ENCODE results near the gene ARMC2.
"Not testable (repeated sequence)": the region's sequence is repeated elsewhere in the genome, so short reads cannot be mapped to it uniquely, and the experiment has no call there.

The ARMC2 gene

DNA sequence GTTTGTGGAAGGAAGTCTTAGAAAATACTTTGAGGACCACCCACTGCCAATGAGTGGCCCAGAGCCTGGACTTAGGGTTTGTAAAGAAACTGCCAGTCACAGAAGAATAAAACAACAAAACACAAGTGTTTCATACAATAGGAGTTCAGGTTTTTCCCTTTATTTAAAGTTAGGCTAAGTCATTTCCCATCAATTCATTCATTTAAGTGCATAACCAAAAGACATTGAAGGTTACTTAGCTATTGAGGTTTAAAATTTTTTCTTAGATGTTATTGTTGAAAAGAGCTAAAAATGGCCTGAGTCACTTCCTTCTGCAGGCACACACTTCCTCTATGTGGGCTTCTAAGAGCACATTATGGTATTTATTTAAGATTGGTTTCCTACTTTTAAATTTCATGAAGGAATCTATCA is 54.2 kb downstream of the ARMC2 start:
- no peak overlapping the region for H3K4me3 Mint-ChIP-seq
- no peak for DNase-seq
- H3K27me3 Mint-ChIP-seq: no peaks in the 10 kb centered on the region
- no peak for ATAC-seq
- H3K4me1 Mint-ChIP-seq: peaks cover 34% of the 10 kb centered on the region
- H3K9me3 Mint-ChIP-seq: no peaks in the 10 kb centered on the region
- peak overlapping the region; percentile 62 for H3K27ac Mint-ChIP-seq
- H3K36me3 Mint-ChIP-seq (ENCODE audit: low read depth): no peaks in the 10 kb centered on the region

DNA sequence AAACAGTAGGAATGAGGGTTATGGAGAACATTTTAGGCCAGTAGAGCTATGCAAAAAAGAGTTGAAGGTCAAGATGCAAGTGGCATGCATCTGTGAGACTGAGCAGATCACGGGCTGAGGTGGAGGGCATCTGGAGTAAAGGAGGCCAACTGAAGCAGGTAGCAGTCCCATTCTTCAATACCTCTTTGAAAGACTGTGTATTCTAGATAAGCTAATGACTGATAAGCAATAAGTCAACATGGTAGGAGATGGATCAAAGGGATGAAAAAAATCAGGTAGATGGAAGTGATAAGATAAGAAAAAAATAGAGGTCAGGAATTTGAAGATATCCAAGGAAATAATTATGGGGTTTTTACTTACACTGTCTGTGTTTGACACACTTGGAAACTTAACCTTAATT is 55.6 kb downstream of the ARMC2 start:
- H3K4me3 Mint-ChIP-seq: no peak overlapping the region
- no peaks in the 10 kb centered on the region for H3K36me3 Mint-ChIP-seq (ENCODE audit: low read depth)
- DNase-seq (no peak), ATAC-seq (no peak)
- H3K27ac Mint-ChIP-seq: no peak overlapping the region
- peaks cover 33% of the 10 kb centered on the region for H3K4me1 Mint-ChIP-seq
- no peaks in the 10 kb centered on the region for H3K9me3 Mint-ChIP-seq
- H3K27me3 Mint-ChIP-seq: no peaks in the 10 kb centered on the region

DNA sequence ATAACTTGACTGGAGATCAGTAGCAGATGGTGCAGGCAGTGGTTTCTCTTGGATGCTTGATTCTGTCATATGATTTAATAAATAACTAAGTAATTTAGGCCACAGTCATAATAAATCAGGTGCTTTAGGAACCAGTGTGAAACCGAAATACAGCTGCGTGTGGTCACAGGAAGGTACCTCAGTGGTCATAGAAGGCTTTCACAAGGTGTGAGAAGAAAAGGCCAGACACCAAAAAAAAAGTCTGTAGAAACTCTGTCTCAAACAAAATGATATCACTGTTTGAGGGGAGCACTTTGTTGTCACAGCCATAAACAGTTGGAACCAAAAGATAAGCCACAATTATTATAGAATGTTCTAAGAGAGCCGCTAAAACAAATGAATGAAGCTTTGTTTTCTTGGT is 56.5 kb downstream of the ARMC2 start:
- H3K9me3 Mint-ChIP-seq: no peaks in the 10 kb centered on the region
- H3K36me3 Mint-ChIP-seq (ENCODE audit: low read depth): no peaks in the 10 kb centered on the region
- peak; percentile 36 for ATAC-seq
- no peak overlapping the region for H3K4me3 Mint-ChIP-seq
- no peak overlapping the region for H3K27ac Mint-ChIP-seq
- no peaks in the 10 kb centered on the region for H3K27me3 Mint-ChIP-seq
- DNase-seq: no peak
- H3K4me1 Mint-ChIP-seq: peaks cover 33% of the 10 kb centered on the region

DNA sequence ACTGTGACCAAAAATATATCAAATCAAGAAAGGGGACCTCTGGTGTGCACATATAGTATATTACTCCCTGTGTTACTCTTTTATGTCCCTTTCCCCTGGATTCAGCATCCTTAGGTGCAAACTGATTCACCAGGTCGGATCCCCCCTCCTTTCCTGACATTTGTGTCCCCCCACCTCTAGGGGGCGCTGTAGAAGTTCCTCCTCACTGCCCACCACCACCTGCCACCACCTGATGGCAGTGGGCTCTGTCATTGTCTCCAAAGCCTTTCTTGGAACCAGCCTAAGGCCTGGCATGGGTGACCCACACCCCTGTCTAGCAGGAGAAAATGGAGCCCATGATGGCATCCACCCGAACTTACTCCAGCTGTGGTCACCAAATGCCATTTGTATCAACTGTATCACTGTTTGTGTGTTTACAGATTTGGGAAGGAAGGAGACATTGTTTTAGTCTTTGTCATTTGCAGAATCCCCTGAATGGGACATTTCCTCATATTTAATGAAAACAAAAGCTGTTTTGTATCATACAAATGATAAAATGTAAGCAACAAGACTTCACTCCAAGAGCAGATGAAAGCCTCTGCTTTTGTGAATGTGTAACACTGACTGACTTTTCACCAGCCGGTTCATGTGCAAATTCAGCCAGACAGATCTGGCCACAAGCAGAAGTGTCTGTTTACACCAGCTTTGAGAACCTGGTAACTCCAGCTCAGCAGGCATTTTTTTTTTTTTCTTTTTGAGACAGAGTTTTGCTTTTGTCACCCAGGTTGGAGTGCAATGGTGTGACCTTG is 66.2 kb downstream of the ARMC2 start:
- Mint-ChIP-seq H3K27me3 (peaks cover 14% of the 10 kb centered on the region), H3K36me3 (ENCODE audit: low read depth) (no peaks in the 10 kb centered on the region), H3K9me3 (no peaks in the 10 kb centered on the region), H3K27ac (no peak overlapping the region), H3K4me3 (no peak overlapping the region), H3K4me1 (peaks cover 7% of the 10 kb centered on the region)
- DNase-seq (peak; percentile 63), ATAC-seq (no peak)

DNA sequence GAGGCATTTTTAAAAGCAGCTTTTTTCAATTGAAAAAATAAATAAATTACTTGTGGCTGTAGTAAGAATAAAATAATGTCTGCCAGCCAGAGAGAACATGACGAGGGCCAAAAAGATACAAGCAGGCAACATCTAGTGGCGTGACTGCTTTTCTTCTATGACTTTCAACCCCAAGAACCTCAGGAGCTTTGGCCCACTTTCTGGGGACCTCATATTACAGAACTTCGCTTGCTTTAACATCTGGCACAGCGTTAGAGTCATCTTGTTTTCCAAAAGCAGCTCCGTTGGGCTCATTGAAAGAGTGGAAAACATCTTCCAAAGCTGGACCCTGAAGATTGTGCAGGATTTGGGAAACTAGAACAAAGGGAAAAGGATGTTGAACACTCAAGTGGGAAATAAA is 67.0 kb downstream of the ARMC2 start:
- no peak for ATAC-seq
- no peak for DNase-seq
- Mint-ChIP-seq H3K27ac (no peak overlapping the region), H3K27me3 (peaks cover 20% of the 10 kb centered on the region), H3K36me3 (ENCODE audit: low read depth) (no peaks in the 10 kb centered on the region), H3K9me3 (no peaks in the 10 kb centered on the region), H3K4me3 (no peak overlapping the region), H3K4me1 (peaks cover 5% of the 10 kb centered on the region)

DNA sequence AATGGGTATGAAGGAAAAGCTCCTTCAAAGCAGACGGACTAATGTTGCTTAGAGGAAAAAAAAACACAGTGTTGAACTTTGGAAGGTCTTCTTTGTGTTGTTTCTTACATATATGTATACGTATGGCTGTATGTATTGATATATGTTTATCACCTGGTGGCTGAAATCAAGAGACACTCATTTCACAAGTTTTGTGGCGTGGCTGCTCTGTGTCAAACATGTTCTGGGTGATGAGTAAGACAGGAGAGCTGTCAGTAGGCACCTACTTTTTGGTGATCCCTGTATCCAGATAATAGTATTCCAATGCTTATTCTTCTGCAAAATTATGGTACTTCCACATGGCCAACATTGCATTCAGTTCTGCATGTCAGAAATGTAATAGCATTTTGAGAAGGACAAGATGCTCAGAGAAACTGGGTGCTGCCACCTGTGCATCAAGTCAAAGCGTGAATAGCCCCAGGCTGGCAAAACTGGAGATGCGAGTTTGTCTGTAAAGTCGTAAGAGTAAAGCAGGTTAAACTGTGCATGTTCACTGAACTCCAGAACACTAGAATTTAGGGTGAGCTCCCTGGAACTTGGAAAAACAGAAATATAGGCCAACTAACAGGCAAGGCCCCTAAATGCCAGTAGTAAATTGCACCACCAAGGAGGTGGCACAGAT is 67.9 kb downstream of the ARMC2 start:
- no peak for DNase-seq
- H3K27me3 Mint-ChIP-seq: peaks cover 20% of the 10 kb centered on the region
- peak; percentile 66 for ATAC-seq
- H3K4me3 Mint-ChIP-seq: no peak overlapping the region
- H3K4me1 Mint-ChIP-seq: peaks cover 10% of the 10 kb centered on the region
- no peaks in the 10 kb centered on the region for H3K36me3 Mint-ChIP-seq (ENCODE audit: low read depth)
- no peak overlapping the region for H3K27ac Mint-ChIP-seq
- no peaks in the 10 kb centered on the region for H3K9me3 Mint-ChIP-seq

DNA sequence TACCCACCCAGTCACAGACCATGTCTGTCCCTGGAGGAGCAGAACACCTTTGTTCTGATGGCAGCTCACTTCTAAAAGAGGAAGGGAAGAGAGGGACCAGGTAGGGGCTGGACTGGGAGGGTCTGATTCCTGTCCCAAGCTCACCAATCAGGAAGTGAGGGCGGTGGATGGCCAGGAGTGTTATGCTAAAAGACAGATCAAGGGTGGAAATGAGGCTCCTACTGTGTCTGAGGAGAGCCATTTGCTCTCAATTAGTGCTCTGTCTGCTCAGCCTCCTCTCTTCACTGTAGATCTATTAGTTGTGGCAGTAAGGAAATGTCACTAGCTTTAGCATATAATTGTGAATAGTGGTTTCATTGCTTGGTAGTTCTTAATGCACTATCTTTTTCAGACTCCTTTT is 72.5 kb downstream of the ARMC2 start:
- peaks cover 25% of the 10 kb centered on the region for H3K27me3 Mint-ChIP-seq

DNA sequence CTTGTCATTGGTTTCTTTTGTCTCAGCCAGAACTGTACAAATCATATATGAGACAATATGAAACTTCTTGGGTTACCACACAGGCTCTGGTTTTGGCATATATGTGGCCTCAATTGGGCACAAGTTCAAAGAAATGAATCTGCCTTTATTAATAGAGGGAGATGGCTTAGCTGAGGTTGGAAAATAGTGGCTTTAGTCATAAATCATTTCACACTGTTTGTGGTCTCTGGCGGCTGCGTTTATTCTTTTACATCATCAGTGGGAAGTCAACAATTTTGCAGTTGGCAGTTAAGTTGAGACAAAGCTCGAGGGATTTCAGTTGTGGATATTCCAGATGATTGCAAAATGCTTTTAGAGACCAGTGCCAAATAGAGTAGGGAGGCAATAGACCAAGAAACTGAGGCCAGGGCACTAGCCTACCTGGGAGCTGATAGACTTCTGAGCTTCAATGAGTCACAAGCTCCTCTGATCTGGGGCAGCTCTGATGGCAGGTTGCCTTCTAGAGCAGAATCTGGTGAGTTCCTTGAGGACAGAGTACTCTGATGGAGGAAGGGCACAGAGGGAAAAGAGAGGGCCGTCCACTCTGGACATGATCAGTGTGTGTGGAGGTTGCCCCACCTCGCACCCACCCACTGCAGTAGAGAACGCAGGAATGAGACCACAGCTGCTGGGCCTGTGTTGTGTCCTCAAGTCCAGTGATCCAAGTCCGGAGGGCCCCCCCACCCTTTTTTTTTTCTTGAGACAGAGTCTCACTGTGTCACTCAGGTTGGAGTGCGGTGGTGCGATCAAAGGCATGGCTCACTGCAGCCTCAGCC is 73.5 kb downstream of the ARMC2 start:
- no peak for DNase-seq
- Mint-ChIP-seq H3K9me3 (peaks cover 5% of the 10 kb centered on the region), H3K27ac (peak overlapping the region; percentile 76)

More for the DNA sequence above, 72.5 kb downstream of the ARMC2 start:
- Mint-ChIP-seq H3K9me3 (peaks cover 5% of the 10 kb centered on the region), H3K4me3 (no peak overlapping the region), H3K27ac (no peak overlapping the region), H3K36me3 (ENCODE audit: low read depth) (peaks cover 6% of the 10 kb centered on the region), H3K4me1 (peaks cover 34% of the 10 kb centered on the region)
- no peak for ATAC-seq
- DNase-seq: no peak

DNA sequence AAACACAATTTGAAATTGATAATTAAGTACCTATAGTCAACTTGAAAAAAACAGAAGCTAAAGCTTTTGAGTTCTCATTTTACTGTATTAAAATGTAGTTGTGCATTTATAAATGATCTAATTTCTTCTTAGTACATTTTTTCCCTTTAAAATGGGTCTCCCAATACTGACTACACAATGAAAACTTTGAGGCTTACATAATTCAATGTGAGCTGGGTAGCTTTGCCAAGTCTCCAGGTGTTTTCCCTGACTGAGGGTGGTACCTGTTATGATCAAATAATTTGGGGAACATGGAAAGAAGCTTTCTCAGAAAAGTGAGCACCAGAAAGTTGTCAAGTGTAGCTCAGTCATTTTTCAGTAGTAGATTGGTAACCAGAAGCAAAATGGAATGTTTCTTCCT is 74.3 kb downstream of the ARMC2 start:
- DNase-seq (no peak), ATAC-seq (no peak)
- H3K4me3 Mint-ChIP-seq: no peak overlapping the region
- H3K9me3 Mint-ChIP-seq: peaks cover 5% of the 10 kb centered on the region
- H3K36me3 Mint-ChIP-seq (ENCODE audit: low read depth): peaks cover 6% of the 10 kb centered on the region
- no peak overlapping the region for H3K27ac Mint-ChIP-seq
- peaks cover 18% of the 10 kb centered on the region for H3K27me3 Mint-ChIP-seq
- H3K4me1 Mint-ChIP-seq: peaks cover 34% of the 10 kb centered on the region

More for the DNA sequence above, 73.5 kb downstream of the ARMC2 start:
- H3K4me1 Mint-ChIP-seq: peaks cover 34% of the 10 kb centered on the region
- H3K4me3 Mint-ChIP-seq: peak overlapping the region; percentile 38
- H3K36me3 Mint-ChIP-seq (ENCODE audit: low read depth): peaks cover 6% of the 10 kb centered on the region
- peaks cover 24% of the 10 kb centered on the region for H3K27me3 Mint-ChIP-seq
- peak; percentile 93 for ATAC-seq

DNA sequence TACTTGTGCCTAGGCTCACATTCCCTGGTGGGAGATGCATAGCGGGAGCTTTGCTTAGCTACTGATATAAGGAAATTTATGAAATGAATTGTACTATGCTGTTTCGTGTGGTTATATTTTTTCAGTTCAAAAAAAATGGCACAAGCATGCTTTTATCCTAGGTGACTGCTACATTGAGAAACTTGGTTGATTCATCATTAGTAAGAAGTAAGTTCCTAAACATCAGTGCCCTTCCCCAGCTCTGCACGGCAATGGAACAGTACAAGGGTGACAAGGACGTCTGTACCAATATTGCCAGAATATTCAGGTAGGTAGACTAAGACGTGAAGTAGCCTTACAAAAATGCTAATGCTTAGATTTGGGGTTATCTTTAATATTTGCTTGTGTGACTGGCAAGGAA is 79.7 kb downstream of the ARMC2 start:
- no peak for DNase-seq
- Mint-ChIP-seq H3K27me3 (peaks cover 3% of the 10 kb centered on the region), H3K36me3 (ENCODE audit: low read depth) (peaks cover 3% of the 10 kb centered on the region), H3K9me3 (peaks cover 9% of the 10 kb centered on the region), H3K27ac (no peak overlapping the region), H3K4me3 (no peak overlapping the region), H3K4me1 (peaks cover 16% of the 10 kb centered on the region)
- ATAC-seq: no peak

DNA sequence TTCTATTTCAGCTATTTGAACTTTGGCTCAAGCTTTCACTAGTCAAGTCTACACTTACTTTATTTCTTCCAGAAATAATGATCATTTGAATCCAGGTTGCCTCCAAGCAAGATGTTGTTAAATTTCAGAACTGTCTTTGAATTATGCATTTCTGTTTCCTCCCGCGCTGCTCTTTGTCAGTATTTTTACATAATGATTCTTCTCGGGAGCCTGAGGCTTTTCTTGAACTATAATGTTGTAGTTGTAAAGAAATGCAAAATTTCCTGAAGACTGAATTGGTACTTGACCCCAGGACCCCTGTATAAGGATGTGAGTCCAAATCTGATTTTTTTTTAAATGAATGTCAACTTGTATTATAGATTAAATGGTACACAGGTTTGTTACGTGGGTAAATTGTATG is 80.4 kb downstream of the ARMC2 start:
- Mint-ChIP-seq H3K36me3 (ENCODE audit: low read depth) (peaks cover 3% of the 10 kb centered on the region), H3K27ac (no peak overlapping the region), H3K9me3 (peaks cover 9% of the 10 kb centered on the region), H3K27me3 (peaks cover 3% of the 10 kb centered on the region), H3K4me3 (no peak overlapping the region), H3K4me1 (peaks cover 16% of the 10 kb centered on the region)
- ATAC-seq: no peak
- DNase-seq: no peak

DNA sequence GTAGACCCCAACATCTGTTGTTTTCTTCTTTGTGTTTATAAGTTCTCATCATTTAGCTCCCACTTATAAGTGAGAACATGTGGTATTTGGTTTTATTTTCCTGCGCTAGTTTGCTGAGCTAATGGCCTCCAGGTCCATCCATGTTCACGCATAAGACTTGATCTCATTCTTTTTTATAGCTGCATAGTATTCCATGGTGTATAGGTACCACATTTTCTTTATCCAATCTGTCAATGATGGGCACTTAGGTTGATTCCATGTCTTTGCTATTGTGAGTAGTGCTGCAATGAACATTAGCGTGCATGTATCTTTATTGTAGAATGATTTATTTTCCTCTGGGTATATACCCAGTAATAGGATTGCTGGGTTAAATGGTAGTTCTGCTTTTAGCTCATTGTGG is 82.9 kb downstream of the ARMC2 start:
- H3K36me3 Mint-ChIP-seq (ENCODE audit: low read depth): not testable (repeated sequence)

DNA sequence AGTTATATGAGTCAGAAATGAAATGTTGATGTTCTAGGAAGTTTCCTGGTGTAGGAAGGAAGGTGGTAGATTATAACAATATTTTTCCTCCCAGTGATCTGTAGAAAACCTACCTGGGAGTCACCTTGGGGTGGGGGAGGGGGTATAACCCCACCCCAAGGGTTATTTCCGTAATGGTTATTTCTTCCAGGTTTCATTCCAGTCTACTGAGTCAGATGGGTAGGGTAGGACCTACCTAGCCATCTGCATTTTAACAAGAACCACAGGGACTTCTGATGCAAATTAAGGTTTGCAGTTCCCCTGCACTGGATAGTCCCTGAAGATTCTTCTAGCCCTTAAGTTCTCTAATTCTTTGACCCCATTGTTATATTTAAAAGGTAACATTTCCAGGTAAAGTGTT is 88.9 kb downstream of the ARMC2 start:
- Mint-ChIP-seq H3K4me1 (peaks cover 14% of the 10 kb centered on the region), H3K27ac (no peak overlapping the region), H3K27me3 (no peaks in the 10 kb centered on the region), H3K4me3 (no peak overlapping the region), H3K9me3 (peaks cover 8% of the 10 kb centered on the region), H3K36me3 (ENCODE audit: low read depth) (no peaks in the 10 kb centered on the region)
- DNase-seq (no peak), ATAC-seq (no peak)

More for the DNA sequence above, 82.9 kb downstream of the ARMC2 start:
- DNase-seq, H3K4me1 Mint-ChIP-seq, H3K4me3 Mint-ChIP-seq, H3K9me3 Mint-ChIP-seq, H3K27me3 Mint-ChIP-seq, H3K27ac Mint-ChIP-seq, ATAC-seq: not testable (repeated sequence)

DNA sequence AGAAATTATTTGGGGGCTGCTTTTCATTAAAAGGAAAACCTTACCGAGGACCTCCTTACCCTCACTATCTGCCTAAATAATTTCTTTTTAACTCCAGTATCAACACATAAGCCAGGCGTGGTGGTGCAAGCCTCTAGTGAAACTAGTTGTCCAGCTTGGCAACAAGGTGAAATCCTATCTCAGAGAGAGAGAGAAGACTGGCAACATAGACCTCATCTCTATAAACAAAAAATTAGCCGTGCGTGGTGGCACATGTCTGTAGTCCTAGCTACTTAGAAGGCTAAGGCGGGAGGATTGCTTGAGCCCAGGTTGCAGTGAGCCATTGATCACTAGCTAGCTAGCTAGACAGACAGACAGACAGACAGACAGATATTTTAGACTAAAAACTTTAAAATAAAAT is 92.5 kb downstream of the ARMC2 start:
- H3K36me3 Mint-ChIP-seq (ENCODE audit: low read depth): no peaks in the 10 kb centered on the region
- peaks cover 8% of the 10 kb centered on the region for H3K9me3 Mint-ChIP-seq
- DNase-seq: no peak
- H3K4me1 Mint-ChIP-seq: peaks cover 43% of the 10 kb centered on the region
- H3K27ac Mint-ChIP-seq: no peak overlapping the region
- ATAC-seq: no peak
- H3K4me3 Mint-ChIP-seq: no peak overlapping the region
- no peaks in the 10 kb centered on the region for H3K27me3 Mint-ChIP-seq

DNA sequence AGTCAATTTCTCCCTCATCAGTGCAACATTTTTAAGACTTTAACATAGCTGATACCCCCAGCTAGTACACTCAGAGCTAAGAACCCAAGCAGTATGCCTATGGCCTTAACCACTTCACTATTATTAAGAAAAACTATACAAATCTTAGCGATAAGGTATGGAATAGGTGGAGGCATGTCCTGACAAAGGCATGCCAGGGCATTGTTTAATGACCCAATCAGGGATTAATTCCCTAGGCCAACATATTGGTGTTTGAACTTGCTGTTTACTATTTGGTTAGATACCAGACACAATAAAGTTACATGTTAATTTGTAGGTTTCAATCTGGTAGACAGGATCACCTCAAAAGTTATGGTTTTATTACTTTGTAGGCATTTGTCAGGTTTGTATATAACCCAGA is 93.1 kb downstream of the ARMC2 start:
- Mint-ChIP-seq H3K36me3 (ENCODE audit: low read depth) (no peaks in the 10 kb centered on the region), H3K9me3 (peaks cover 8% of the 10 kb centered on the region), H3K4me3 (no peak overlapping the region), H3K27ac (no peak overlapping the region), H3K4me1 (peaks cover 44% of the 10 kb centered on the region), H3K27me3 (no peaks in the 10 kb centered on the region)
- DNase-seq: no peak
- ATAC-seq: no peak

All from activated naive CD8-positive, alpha-beta T cell treated with anti-CD3 and anti-CD28 coated beads, Interleukin-2, amount 50 U/mL, for 24 hours (primary cell).